Epithelial cell of esophagus (primary cell): Measurements from ENCODE around the gene CFAP44.

Source experiments
- DNase-seq: peaks from one replicate; pipeline ENCODE4 v3.0.0; 2010; ENCODE audit warnings: low read depth
- H3K4me3 ChIP-seq: 2 replicates; pipeline ENCODE4 v1.5.1; 2011; ENCODE audit warnings: mild to moderate bottlenecking, low read length, control low read depth
- CTCF ChIP-seq: IDR thresholded peaks from 2 replicates; pipeline ENCODE4 v1.5.1; 2011; ENCODE audit warnings: low read depth, mild to moderate bottlenecking, low read length, control low read depth, inconsistent platforms; ENCODE audit not compliant: insufficient read depth; ENCODE audit errors: missing control alignments

CFAP44 gene

GRCh38 chr3:113428581-113428980, 12.7 kb downstream of the CFAP44 start:
- no peak for TF ChIP-seq CTCF
- peak; percentile 30 for DNase-seq

GRCh38 chr3:113423699-113424098, 17.6 kb downstream of the CFAP44 start:
- H3K4me3 ChIP-seq: no peak overlapping the region
- DNase-seq: no peak
- no peak for TF ChIP-seq CTCF

More at GRCh38 chr3:113428581-113428980, 12.7 kb downstream of the CFAP44 start:
- H3K4me3 ChIP-seq: no peak overlapping the region

- H3K4me3 ChIP-seq: no peak overlapping the region
- no peak for TF ChIP-seq CTCF
- DNase-seq: no peak
These were observed 20.2 kb downstream of the CFAP44 start for GRCh38 chr3:113421082-113421481.

- TF ChIP-seq CTCF: no peak
- DNase-seq: no peak
- H3K4me3 ChIP-seq: no peak overlapping the region
These were observed 31.6 kb downstream of the CFAP44 start for GRCh38 chr3:113409676-113410075.

- DNase-seq: peak; percentile 44
- TF ChIP-seq CTCF: no peak
These were observed 36.1 kb downstream of the CFAP44 start for GRCh38 chr3:113405180-113405579.

GRCh38 chr3:113404637-113405036, 36.7 kb downstream of the CFAP44 start:
- DNase-seq: no peak
- no peak overlapping the region for H3K4me3 ChIP-seq
- no peak for TF ChIP-seq CTCF

More at GRCh38 chr3:113405180-113405579, 36.1 kb downstream of the CFAP44 start:
- H3K4me3 ChIP-seq: no peak overlapping the region
